ENCODE data around the gene CFAP221. TPM values are rescaled to one million over a fixed set of nuclear protein-coding genes. Genes with fewer than 3 reads are reported as not detected.

CFAP221 gene
- 0.72 TPM in 1 of 2 replicates, not detected in the other for total RNA-seq

GRCh38 chr2:119544075-119544938 is at the start of gene CFAP221:
TSS of gene CFAP221 (plus strand) at chr2:119544449. CDS start at chr2:119546132, 1,683 bp downstream.

DNA sequence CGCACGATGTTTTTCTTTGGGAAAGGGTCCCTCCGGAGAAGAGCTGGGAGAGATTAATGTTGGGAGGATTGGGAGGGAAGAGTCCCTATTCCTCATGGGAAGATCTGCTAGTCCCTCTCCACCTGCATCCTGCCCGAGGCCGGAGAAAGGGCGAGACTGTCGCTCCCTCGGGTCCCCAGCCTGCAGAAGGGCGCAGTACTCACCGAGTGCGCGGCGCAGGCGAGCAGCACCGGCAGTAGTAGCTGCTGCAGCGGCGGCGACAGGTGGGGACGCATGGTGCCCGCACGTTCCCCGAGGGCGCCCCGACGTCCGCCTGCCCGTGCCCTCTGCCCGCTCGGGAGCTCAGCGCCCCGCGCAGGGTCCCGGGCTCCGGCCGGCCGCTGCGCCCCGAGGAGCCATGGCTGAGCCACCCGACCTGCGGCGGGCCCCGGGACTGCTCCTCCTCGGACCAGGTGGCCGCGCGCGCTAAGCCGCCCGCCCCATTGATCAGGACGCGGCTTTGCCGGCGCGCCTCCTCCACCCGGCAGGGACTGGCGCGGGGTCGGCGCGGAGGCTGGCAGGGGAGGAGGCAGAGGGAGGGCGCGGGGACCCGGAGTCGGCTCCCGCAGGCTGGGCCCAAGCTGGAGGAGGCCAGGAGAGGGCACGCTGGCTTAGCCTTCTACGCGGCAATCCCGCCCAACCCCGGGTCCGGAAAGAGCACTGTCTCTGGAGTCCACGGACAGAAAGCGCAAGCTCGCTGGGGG is 20.1 kb upstream of the CFAP221 start, which contains the start of gene SCTR:
SCTR (minus strand) TSS at position 532 of the 743 bp plus-strand sequence; CDS start at position 275, 257 bp downstream.

Other genes starting within 250 kb of the CFAP221 start
- gene C2orf76, start 177.6 kb upstream of the CFAP221 start, total RNA-seq = 3.4 and 4.8 TPM in 2 replicates
- 40.3 and 60.7 TPM in 2 replicates for gene DBI, start 177.5 kb upstream of the CFAP221 start, total RNA-seq
- 0.72 TPM in 1 of 2 replicates, not detected in the other for gene TMEM37, start 112.6 kb upstream of the CFAP221 start, total RNA-seq
- not detected in 2 replicates for gene SCTR, start 20.0 kb upstream of the CFAP221 start, total RNA-seq
- gene TMEM177, start 134.8 kb downstream of the CFAP221 start, total RNA-seq = 10.6 and 13.4 TPM in 2 replicates
- 22.2 and 30.3 TPM in 2 replicates for gene PTPN4, start 215.5 kb downstream of the CFAP221 start, total RNA-seq